ENCODE data around the gene TRPM4. TPM values are rescaled to one million over a fixed set of nuclear protein-coding genes. Genes with fewer than 3 reads are reported as not detected.

Gene TRPM4
- total and polyA plus RNA-seq, 11 donors = 16.8 to 45.3 (median 25.8) TPM

DNA sequence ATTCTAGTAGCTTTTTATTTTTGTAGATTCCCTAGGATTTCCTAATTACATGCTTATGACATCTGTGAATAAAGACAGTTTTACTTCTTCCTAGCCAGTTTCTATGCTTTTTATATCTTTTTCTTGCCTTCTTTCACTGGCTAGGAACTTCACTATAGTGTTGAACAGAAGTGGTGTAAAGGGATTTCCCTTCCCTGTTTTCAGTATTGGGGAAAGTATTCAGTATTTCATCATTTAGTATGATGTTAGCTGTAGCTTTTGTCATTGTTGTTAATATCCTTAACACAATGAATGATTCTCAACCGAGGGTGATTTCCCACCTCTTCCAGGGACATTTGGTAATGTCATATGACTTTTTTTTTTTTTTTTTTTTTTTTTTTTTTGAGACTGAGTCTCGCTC is 90.1 kb downstream of the TRPM4 start:
- no peak overlapping the region for H3K4me3 ChIP-seq
- no peak for TF ChIP-seq POLR2A (IDR thresholded peaks at IDR 0.05)
- TF ChIP-seq, protein P1, sequence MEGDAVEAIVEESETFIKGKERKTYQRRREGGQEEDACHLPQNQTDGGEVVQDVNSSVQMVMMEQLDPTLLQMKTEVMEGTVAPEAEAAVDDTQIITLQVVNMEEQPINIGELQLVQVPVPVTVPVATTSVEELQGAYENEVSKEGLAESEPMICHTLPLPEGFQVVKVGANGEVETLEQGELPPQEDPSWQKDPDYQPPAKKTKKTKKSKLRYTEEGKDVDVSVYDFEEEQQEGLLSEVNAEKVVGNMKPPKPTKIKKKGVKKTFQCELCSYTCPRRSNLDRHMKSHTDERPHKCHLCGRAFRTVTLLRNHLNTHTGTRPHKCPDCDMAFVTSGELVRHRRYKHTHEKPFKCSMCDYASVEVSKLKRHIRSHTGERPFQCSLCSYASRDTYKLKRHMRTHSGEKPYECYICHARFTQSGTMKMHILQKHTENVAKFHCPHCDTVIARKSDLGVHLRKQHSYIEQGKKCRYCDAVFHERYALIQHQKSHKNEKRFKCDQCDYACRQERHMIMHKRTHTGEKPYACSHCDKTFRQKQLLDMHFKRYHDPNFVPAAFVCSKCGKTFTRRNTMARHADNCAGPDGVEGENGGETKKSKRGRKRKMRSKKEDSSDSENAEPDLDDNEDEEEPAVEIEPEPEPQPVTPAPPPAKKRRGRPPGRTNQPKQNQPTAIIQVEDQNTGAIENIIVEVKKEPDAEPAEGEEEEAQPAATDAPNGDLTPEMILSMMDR (IDR thresholded peaks at IDR 0.05) = no peak
- WGBS, 4 donors = 56 to 71% (median 68%) methylated on average over 1 to 2 of the region's 2 CpGs
- H3K9me3 ChIP-seq = no peaks in the 10 kb centered on the region
- intact Hi-C loops (cut with DNase I) = no loop called here
- peaks cover 0 to 7% (median 0%) of the 10 kb centered on the region in 9 donors for H3K36me3 ChIP-seq
- DNase-seq (no peak), ATAC-seq (no peak)
- H3K27me3 ChIP-seq = no peaks in the 10 kb centered on the region
- no peak overlapping the region for H3K27ac ChIP-seq
- H3K4me1 ChIP-seq = no peaks in the 10 kb centered on the region

DNA sequence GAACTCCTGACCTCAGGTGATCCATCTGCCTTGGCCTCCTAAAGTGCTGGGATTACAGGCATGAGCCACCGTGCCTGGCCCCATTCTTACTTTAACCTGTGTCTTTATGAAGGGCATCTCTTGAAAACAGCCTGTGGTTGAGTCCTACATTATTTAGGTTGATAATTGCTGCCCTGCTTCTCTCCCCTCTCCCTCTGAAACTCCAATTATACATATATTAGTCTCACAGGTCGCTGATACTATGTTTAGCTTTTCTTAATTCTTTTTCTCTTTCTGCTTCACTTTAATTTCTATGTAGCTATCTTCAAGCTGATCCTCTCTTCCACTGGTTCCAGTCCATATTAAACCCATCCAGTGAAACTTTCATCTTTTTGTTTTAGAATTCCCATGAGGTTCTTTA is 92.3 kb downstream of the TRPM4 start:
- H3K27me3 ChIP-seq = no peaks in the 10 kb centered on the region
- 81 to 91% (median 90%) methylated on average over 2 of the region's 2 CpGs for WGBS, 4 donors
- H3K9me3 ChIP-seq = no peaks in the 10 kb centered on the region
- H3K4me1 ChIP-seq = no peaks in the 10 kb centered on the region
- no peak for ATAC-seq
- peaks cover 0 to 7% (median 0%) of the 10 kb centered on the region in 9 donors for H3K36me3 ChIP-seq
- H3K4me3 ChIP-seq = no peak overlapping the region
- intact Hi-C loops (cut with DNase I) = no loop called here
- DNase-seq = no peak
- no peak for TF ChIP-seq POLR2A (IDR thresholded peaks at IDR 0.05)
- TF ChIP-seq, protein P1 (IDR thresholded peaks at IDR 0.05) = no peak
- H3K27ac ChIP-seq = no peak overlapping the region

DNA sequence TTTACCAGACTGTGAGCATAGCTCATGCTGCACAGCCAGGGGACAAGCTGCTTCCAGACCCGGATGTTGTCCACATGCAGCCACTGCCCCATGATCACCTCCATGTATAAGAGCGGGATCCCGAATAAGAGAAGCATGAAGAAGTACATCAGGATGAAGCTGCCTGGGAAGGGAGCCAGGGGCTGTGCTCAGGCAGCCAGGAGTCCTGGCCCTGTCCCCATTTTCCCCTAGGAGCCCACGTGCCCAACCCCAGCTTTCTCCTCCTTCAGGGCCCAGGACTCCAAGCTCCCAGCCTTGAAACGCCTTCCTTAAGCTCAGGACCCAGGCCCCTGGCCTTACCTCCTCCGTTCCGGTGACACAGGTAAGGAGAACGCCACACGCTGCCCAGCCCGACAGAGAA is 98.1 kb downstream of the TRPM4 start:
- no peak overlapping the region for H3K27ac ChIP-seq
- intact Hi-C loops (cut with DNase I) = no loop called here
- no peak for TF ChIP-seq POLR2A (IDR thresholded peaks at IDR 0.05)
- TF ChIP-seq, protein P1 (IDR thresholded peaks at IDR 0.05) = no peak
- DNase-seq = peak in 2 of 5 donors; percentile 41
- peak; percentile 28 to 66 (median 47) for ATAC-seq
- peaks cover 0 to 18% (median 10%) of the 10 kb centered on the region in 12 donors for H3K9me3 ChIP-seq
- H3K36me3 ChIP-seq = peaks cover 0 to 2% (median 0%) of the 10 kb centered on the region in 9 donors
- H3K27me3 ChIP-seq = no peaks in the 10 kb centered on the region
- 74 to 89% (median 84%) methylated on average over 9 to 10 of the region's 10 CpGs for WGBS, 4 donors
- peaks cover 0 to 6% (median 0%) of the 10 kb centered on the region in 12 donors for H3K4me1 ChIP-seq
- no peak overlapping the region for H3K4me3 ChIP-seq

DNA sequence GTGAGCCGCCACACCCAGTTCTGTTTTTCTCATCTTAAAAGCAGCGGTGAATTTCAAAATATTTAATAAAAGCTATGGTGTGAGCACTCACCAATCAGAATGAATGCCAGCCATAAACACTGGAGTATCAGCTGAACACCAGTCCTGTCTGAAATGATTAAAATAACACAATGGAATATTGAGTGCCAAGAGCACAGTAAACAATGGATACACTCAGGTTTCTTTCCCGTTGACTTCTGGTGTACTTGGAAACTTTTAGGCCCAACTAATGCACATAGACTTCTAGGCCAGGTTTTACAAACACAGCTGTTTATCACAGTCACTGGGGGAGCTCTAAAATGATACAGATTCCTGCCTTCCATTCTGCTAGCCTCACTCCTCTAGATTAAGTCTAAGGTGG is 99.1 kb downstream of the TRPM4 start:
- peak overlapping the region in 1 of 12 donors; percentile 24 for H3K27ac ChIP-seq
- 68 to 77% (median 74%) methylated on average over 3 of the region's 3 CpGs for WGBS, 4 donors

More for the DNA sequence above, 99.1 kb downstream of the TRPM4 start:
- H3K4me3 ChIP-seq = no peak overlapping the region
- TF ChIP-seq POLR2A (IDR thresholded peaks at IDR 0.05) = no peak
- TF ChIP-seq, protein P1 (IDR thresholded peaks at IDR 0.05) = no peak
- no peaks in the 10 kb centered on the region for H3K27me3 ChIP-seq
- peaks cover 0 to 6% (median 0%) of the 10 kb centered on the region in 12 donors for H3K4me1 ChIP-seq
- no peaks in the 10 kb centered on the region for H3K36me3 ChIP-seq
- ATAC-seq = peak in 1 of 4 donors; percentile 52
- DNase-seq = no peak
- peaks cover 0 to 18% (median 10%) of the 10 kb centered on the region in 12 donors for H3K9me3 ChIP-seq
- intact Hi-C loops (cut with DNase I) = no loop called here

Other genes with a start within 250 kb of the TRPM4 start
- under 1 TPM in 1 of 9 donors, not detected in 8; 0.49 TPM for gene DHDH, start 224.1 kb upstream of the TRPM4 start, total RNA-seq
- under 1 TPM in 1 of 2 donors, not detected in 1; 0.15 TPM for gene DHDH, start 224.1 kb upstream of the TRPM4 start, polyA plus RNA-seq
- gene BAX, start 202.9 kb upstream of the TRPM4 start, total RNA-seq = 10 to 100 TPM; 17.9 to 68.4 (median 23.1) TPM
- gene BAX, start 202.9 kb upstream of the TRPM4 start, polyA plus RNA-seq = 10 to 100 TPM; 21.1 to 34.4 TPM
- gene FTL, start 192.5 kb upstream of the TRPM4 start, total RNA-seq = 1,000 to 10,000 TPM in 4 of 9 donors, 100 to 1,000 TPM in 5; 484 to 6,770 (median 857) TPM
- 1,000 to 10,000 TPM in 1 of 2 donors, 100 to 1,000 TPM in 1; 836 to 1,542 TPM for gene FTL, start 192.5 kb upstream of the TRPM4 start, polyA plus RNA-seq
- 100 to 1,000 TPM; 125 to 264 (median 173) TPM for gene GYS1, start 164.5 kb upstream of the TRPM4 start, total RNA-seq
- gene GYS1, start 164.5 kb upstream of the TRPM4 start, polyA plus RNA-seq = 100 to 1,000 TPM; 114 to 154 TPM
- gene RUVBL2, start 163.9 kb upstream of the TRPM4 start, total RNA-seq = 10 to 100 TPM; 41.4 to 93.9 (median 50.9) TPM
- 100 to 1,000 TPM in 1 of 2 donors, 10 to 100 TPM in 1; 68.0 to 109 TPM for gene RUVBL2, start 163.9 kb upstream of the TRPM4 start, polyA plus RNA-seq
- gene LHB, start 140.7 kb upstream of the TRPM4 start, total RNA-seq = not detected
- not detected for gene LHB, start 140.7 kb upstream of the TRPM4 start, polyA plus RNA-seq
- not detected for gene CGB3, start 133.5 kb upstream of the TRPM4 start, total RNA-seq
- not detected for gene CGB3, start 133.5 kb upstream of the TRPM4 start, polyA plus RNA-seq
- not detected for gene CGB2, start 125.9 kb upstream of the TRPM4 start, total RNA-seq
- not detected for gene CGB2, start 125.9 kb upstream of the TRPM4 start, polyA plus RNA-seq
- gene CGB1, start 120.9 kb upstream of the TRPM4 start, total RNA-seq = not detected
- gene CGB1, start 120.9 kb upstream of the TRPM4 start, polyA plus RNA-seq = not detected
- not detected for gene CGB5, start 113.9 kb upstream of the TRPM4 start, total RNA-seq
- not detected for gene CGB5, start 113.9 kb upstream of the TRPM4 start, polyA plus RNA-seq
- not detected for gene CGB8, start 108.7 kb upstream of the TRPM4 start, total RNA-seq
- not detected for gene CGB8, start 108.7 kb upstream of the TRPM4 start, polyA plus RNA-seq
- gene CGB7, start 100.0 kb upstream of the TRPM4 start, total RNA-seq = under 1 TPM in 1 of 9 donors, not detected in 8; 0.27 TPM
- under 1 TPM; 0.08 TPM for gene CGB7, start 100.0 kb upstream of the TRPM4 start, polyA plus RNA-seq
- gene NTF4, start 93.0 kb upstream of the TRPM4 start, total RNA-seq = not detected
- gene NTF4, start 93.0 kb upstream of the TRPM4 start, polyA plus RNA-seq = under 1 TPM in 1 of 2 donors, not detected in 1; 0.76 TPM
- gene KCNA7, start 85.1 kb upstream of the TRPM4 start, total RNA-seq = 1 to 10 TPM in 2 of 9 donors, under 1 TPM in 7; 0.12 to 1.6 (median 0.36) TPM
- 1 to 10 TPM in 1 of 2 donors, under 1 TPM in 1; 0.07 to 2.2 TPM for gene KCNA7, start 85.1 kb upstream of the TRPM4 start, polyA plus RNA-seq
- 100 to 1,000 TPM in 4 of 9 donors, 10 to 100 TPM in 5; 61.6 to 115 (median 92.2) TPM for gene SNRNP70, start 72.3 kb upstream of the TRPM4 start, total RNA-seq
- 100 to 1,000 TPM in 1 of 2 donors, 10 to 100 TPM in 1; 96.6 to 163 TPM for gene SNRNP70, start 72.3 kb upstream of the TRPM4 start, polyA plus RNA-seq
- gene LIN7B, start 43.4 kb upstream of the TRPM4 start, total RNA-seq = 10 to 100 TPM; 13.4 to 55.8 (median 22.6) TPM
- gene LIN7B, start 43.4 kb upstream of the TRPM4 start, polyA plus RNA-seq = 10 to 100 TPM; 12.6 to 40.5 TPM
- gene C19orf73, start 38.6 kb upstream of the TRPM4 start, total RNA-seq = 1 to 10 TPM in 6 of 9 donors, under 1 TPM in 3; 0.69 to 3.1 (median 1.3) TPM
- gene C19orf73, start 38.6 kb upstream of the TRPM4 start, polyA plus RNA-seq = 1 to 10 TPM; 1.4 to 3.8 TPM
- 1 to 10 TPM; 2.7 to 7.7 (median 5.1) TPM for gene PPFIA3, start 38.2 kb upstream of the TRPM4 start, total RNA-seq
- gene PPFIA3, start 38.2 kb upstream of the TRPM4 start, polyA plus RNA-seq = 10 to 100 TPM in 1 of 2 donors, 1 to 10 TPM in 1; 7.4 to 12.8 TPM
- gene HRC, start 2.4 kb upstream of the TRPM4 start, total RNA-seq = 1,000 to 10,000 TPM in 4 of 9 donors, 100 to 1,000 TPM in 5; 544 to 1,953 (median 875) TPM
- 100 to 1,000 TPM; 267 to 867 TPM for gene HRC, start 2.4 kb upstream of the TRPM4 start, polyA plus RNA-seq
- gene SLC6A16, start 167.4 kb downstream of the TRPM4 start, total RNA-seq = 1 to 10 TPM in 1 of 9 donors, under 1 TPM in 8; 0.27 to 1.3 (median 0.40) TPM
- under 1 TPM; 0.33 to 0.53 TPM for gene SLC6A16, start 167.4 kb downstream of the TRPM4 start, polyA plus RNA-seq
- gene CD37, start 177.6 kb downstream of the TRPM4 start, total RNA-seq = 10 to 100 TPM in 2 of 9 donors, 1 to 10 TPM in 7; 1.4 to 45.2 (median 4.2) TPM
- gene CD37, start 177.6 kb downstream of the TRPM4 start, polyA plus RNA-seq = 1 to 10 TPM; 3.3 to 3.9 TPM
- gene TEAD2, start 204.6 kb downstream of the TRPM4 start, total RNA-seq = 10 to 100 TPM; 31.1 to 77.2 (median 54.3) TPM
- gene TEAD2, start 204.6 kb downstream of the TRPM4 start, polyA plus RNA-seq = 10 to 100 TPM; 44.9 to 52.2 TPM
- gene DKKL1, start 206.1 kb downstream of the TRPM4 start, total RNA-seq = under 1 TPM in 1 of 9 donors, not detected in 8; 0.51 TPM
- under 1 TPM in 1 of 2 donors, not detected in 1; 0.24 TPM for gene DKKL1, start 206.1 kb downstream of the TRPM4 start, polyA plus RNA-seq
- gene KASH5, start 230.5 kb downstream of the TRPM4 start, total RNA-seq = not detected
- not detected for gene KASH5, start 230.5 kb downstream of the TRPM4 start, polyA plus RNA-seq